Nephron progenitor cell (in vitro differentiated cells): Measurements from ENCODE around the gene WASF3.

Source experiments
- DNase-seq: peaks from one replicate; pipeline ENCODE4 v3.0.0; 2021
- H3K27ac Mint-ChIP-seq: 2 replicates; pipeline ENCODE4 v1.8.0; 2021; ENCODE audit warnings: mild to moderate bottlenecking, moderate library complexity, mixed read lengths
- H3K27me3 Mint-ChIP-seq: 2 replicates; pipeline ENCODE4 v1.8.0; 2021; ENCODE audit warnings: mild to moderate bottlenecking, low read depth, mixed read lengths; ENCODE audit not compliant: poor library complexity
- H3K36me3 Mint-ChIP-seq: 2 replicates; pipeline ENCODE4 v1.8.0; 2021; ENCODE audit warnings: low read depth, mixed read lengths
- H3K4me1 Mint-ChIP-seq: 2 replicates; pipeline ENCODE4 v1.8.0; 2021; ENCODE audit warnings: mixed read lengths
- H3K4me3 Mint-ChIP-seq: 2 replicates; pipeline ENCODE4 v1.8.0; 2021; ENCODE audit warnings: mild to moderate bottlenecking, moderate library complexity, mixed read lengths
- H3K9me3 Mint-ChIP-seq: 2 replicates; pipeline ENCODE4 v1.8.0; 2021; ENCODE audit warnings: mild to moderate bottlenecking, moderate library complexity, mixed read lengths
- TF ChIP-seq, protein P1 (sequence below): fragments of 200-600 bp; sonication (generic); IDR thresholded peaks from 2 replicates; pipeline ENCODE4 v1.5.0; 2021; ENCODE audit warnings: antibody characterized with exemption

WASF3 gene

DNA sequence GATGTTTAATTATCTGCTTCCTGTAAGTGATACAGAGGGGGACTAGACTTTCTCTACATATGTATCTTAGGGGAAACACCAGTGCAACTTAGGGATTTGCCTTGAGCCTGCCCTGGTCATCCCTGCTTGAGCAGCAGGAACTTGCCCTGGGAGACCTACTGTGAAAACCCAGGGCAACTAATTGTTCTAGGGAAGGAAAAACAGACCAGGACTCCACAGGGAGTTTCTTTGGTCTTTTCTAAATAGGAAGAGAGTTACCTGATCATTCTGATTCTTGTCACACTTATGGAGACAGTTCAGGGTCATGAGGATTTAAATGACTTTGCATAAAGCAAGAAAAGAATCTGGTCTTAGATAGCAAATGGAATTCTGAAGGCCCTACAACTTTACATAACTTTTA lies 89.1 kb downstream of the WASF3 start:
- Mint-ChIP-seq H3K36me3 (peaks cover 87% of the 10 kb centered on the region), H3K27me3 (no peaks in the 10 kb centered on the region), H3K4me3 (no peak overlapping the region), H3K27ac (no peak overlapping the region), H3K4me1 (peaks cover 10% of the 10 kb centered on the region), H3K9me3 (peaks cover 44% of the 10 kb centered on the region)
- TF ChIP-seq, protein P1, sequence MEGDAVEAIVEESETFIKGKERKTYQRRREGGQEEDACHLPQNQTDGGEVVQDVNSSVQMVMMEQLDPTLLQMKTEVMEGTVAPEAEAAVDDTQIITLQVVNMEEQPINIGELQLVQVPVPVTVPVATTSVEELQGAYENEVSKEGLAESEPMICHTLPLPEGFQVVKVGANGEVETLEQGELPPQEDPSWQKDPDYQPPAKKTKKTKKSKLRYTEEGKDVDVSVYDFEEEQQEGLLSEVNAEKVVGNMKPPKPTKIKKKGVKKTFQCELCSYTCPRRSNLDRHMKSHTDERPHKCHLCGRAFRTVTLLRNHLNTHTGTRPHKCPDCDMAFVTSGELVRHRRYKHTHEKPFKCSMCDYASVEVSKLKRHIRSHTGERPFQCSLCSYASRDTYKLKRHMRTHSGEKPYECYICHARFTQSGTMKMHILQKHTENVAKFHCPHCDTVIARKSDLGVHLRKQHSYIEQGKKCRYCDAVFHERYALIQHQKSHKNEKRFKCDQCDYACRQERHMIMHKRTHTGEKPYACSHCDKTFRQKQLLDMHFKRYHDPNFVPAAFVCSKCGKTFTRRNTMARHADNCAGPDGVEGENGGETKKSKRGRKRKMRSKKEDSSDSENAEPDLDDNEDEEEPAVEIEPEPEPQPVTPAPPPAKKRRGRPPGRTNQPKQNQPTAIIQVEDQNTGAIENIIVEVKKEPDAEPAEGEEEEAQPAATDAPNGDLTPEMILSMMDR, result no peak
- no peak for DNase-seq

- no peaks in the 10 kb centered on the region for H3K27me3 Mint-ChIP-seq
- peaks cover 18% of the 10 kb centered on the region for H3K4me1 Mint-ChIP-seq
- no peak for DNase-seq
- H3K36me3 Mint-ChIP-seq, result peaks cover 59% of the 10 kb centered on the region
- peaks cover 30% of the 10 kb centered on the region for H3K9me3 Mint-ChIP-seq
- no peak overlapping the region for H3K4me3 Mint-ChIP-seq
- TF ChIP-seq, protein P1, result no peak
- no peak overlapping the region for H3K27ac Mint-ChIP-seq
Measured at GRCh38 chr13:26651234-26651633, 93.8 kb downstream of the WASF3 start.

DNA sequence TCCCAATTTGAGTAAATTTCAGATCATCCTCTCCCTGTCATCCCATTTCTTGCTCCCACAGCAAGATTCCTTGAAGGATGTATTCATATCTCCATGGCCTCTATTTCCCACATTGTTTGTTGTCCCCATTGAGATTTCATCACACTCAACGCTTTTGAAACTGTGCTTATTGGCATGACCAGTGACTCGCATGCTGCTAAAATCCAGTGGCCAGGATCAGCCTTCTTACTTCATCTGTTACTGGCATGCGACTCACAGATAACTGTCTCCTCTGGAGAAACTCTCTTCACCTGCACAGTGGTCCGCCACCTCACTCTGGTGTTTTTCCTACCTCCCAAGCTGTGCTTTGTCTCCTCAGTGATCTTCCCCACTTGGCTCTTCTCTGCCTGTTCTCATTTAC lies 95.8 kb downstream of the WASF3 start:
- Mint-ChIP-seq H3K36me3 (peaks cover 41% of the 10 kb centered on the region), H3K27ac (no peak overlapping the region), H3K9me3 (peaks cover 30% of the 10 kb centered on the region), H3K4me3 (no peak overlapping the region), H3K4me1 (peaks cover 18% of the 10 kb centered on the region), H3K27me3 (no peaks in the 10 kb centered on the region)
- DNase-seq, result no peak
- TF ChIP-seq, protein P1, result no peak

DNA sequence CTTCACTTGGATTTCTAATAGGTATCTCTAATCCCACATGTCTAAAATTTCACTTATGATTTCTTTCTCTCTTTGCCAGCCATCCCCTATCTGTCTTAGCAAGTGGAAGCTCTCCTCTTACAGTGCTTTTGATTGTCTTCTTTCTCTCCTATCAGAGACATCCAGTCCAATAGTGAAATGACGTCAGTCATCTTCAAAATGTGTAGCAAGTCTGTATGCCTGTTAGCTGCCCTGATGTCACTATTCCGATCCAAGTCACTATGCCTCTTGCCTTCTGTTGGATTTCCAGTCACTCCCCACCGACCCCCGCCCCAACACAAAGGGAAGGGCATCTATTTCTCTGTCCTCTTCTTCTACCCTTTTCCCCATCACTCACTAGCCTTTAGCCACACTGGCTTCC lies 96.4 kb downstream of the WASF3 start:
- peaks cover 18% of the 10 kb centered on the region for H3K4me1 Mint-ChIP-seq
- peaks cover 36% of the 10 kb centered on the region for H3K36me3 Mint-ChIP-seq
- TF ChIP-seq, protein P1, result no peak
- no peak for DNase-seq
- no peak overlapping the region for H3K4me3 Mint-ChIP-seq
- no peaks in the 10 kb centered on the region for H3K27me3 Mint-ChIP-seq
- peaks cover 30% of the 10 kb centered on the region for H3K9me3 Mint-ChIP-seq
- no peak overlapping the region for H3K27ac Mint-ChIP-seq

- peaks cover 4% of the 10 kb centered on the region for H3K9me3 Mint-ChIP-seq
- no peak overlapping the region for H3K4me3 Mint-ChIP-seq
- no peaks in the 10 kb centered on the region for H3K27me3 Mint-ChIP-seq
- TF ChIP-seq, protein P1, result no peak
- peak overlapping the region; percentile 40 for H3K27ac Mint-ChIP-seq
- H3K4me1 Mint-ChIP-seq, result peaks cover 18% of the 10 kb centered on the region
- no peak for DNase-seq
- peaks cover 13% of the 10 kb centered on the region for H3K36me3 Mint-ChIP-seq
Measured at GRCh38 chr13:26656919-26657318, 99.4 kb downstream of the WASF3 start.

GRCh38 chr13:26658448-26659385 lies 101.2 kb downstream of the WASF3 start:
- Mint-ChIP-seq H3K4me3 (no peak overlapping the region), H3K27ac (no peak overlapping the region), H3K9me3 (no peaks in the 10 kb centered on the region), H3K36me3 (peaks cover 19% of the 10 kb centered on the region), H3K4me1 (peaks cover 18% of the 10 kb centered on the region), H3K27me3 (no peaks in the 10 kb centered on the region)
- DNase-seq, result no peak
- TF ChIP-seq, protein P1, result no peak
